GM19193 (cell line): Measurements from ENCODE around the gene BRIX1.

Source experiments
- POLR2A ChIP-seq: IDR thresholded peaks from 4 replicates; pipeline ENCODE4 v1.6.1; 2011; ENCODE audit not compliant: insufficient read depth, insufficient read length; ENCODE audit errors: extremely low read depth

Gene BRIX1

GRCh38 chr5:34929720-34930461, 14.4 kb downstream of the BRIX1 start:
- peak; percentile 63 for TF ChIP-seq POLR2A

- TF ChIP-seq POLR2A, result no peak
These were observed 14.9 kb downstream of the BRIX1 start for GRCh38 chr5:34930462-34930844.

DNA sequence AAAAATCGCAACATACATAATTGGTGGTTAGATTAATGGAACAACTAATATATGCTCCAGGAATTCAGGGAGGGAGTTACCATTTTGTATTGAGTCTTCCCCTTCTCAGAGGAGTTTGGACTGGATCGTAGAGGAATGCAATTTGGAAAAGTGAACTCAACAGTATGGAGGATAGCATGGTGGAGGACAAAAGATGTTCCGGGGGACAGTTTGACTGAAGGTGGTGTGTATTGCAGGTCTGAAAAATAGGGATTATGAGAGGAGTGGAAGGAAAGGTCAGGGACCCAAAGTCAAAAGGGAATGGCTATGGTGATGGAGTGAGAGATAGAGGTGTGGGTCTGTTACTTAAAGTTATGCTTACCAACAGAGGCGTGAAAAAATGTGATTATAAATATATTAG, 15.4 kb downstream of the BRIX1 start:
- TF ChIP-seq POLR2A, result no peak

GRCh38 chr5:34932947-34933346, 17.4 kb downstream of the BRIX1 start:
- TF ChIP-seq POLR2A, result no peak

GRCh38 chr5:34941936-34942335, 26.4 kb downstream of the BRIX1 start:
- no peak for TF ChIP-seq POLR2A

GRCh38 chr5:34944044-34944443, 28.5 kb downstream of the BRIX1 start:
- TF ChIP-seq POLR2A, result no peak

GRCh38 chr5:34944460-34945047, 29.0 kb downstream of the BRIX1 start:
- no peak for TF ChIP-seq POLR2A

DNA sequence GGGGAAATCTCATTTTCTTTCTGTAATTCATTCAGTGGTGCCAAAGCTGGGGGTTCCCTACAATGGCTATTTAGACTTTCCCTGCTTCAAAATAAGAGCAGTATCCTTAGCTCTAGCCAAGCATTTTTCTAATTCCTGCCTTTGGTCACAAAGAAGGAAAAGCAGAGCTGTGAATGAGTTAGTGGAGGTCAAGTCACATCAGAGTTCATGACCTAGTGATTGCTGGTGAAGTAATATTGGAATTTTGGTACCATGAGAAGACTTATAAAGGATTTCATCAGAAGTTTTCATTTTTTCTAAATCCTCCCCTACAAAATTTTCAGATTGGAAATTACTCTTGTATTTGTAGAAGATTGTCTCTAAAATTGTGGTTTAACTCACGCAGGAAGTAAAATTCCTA, 41.8 kb downstream of the BRIX1 start:
- TF ChIP-seq POLR2A, result no peak

DNA sequence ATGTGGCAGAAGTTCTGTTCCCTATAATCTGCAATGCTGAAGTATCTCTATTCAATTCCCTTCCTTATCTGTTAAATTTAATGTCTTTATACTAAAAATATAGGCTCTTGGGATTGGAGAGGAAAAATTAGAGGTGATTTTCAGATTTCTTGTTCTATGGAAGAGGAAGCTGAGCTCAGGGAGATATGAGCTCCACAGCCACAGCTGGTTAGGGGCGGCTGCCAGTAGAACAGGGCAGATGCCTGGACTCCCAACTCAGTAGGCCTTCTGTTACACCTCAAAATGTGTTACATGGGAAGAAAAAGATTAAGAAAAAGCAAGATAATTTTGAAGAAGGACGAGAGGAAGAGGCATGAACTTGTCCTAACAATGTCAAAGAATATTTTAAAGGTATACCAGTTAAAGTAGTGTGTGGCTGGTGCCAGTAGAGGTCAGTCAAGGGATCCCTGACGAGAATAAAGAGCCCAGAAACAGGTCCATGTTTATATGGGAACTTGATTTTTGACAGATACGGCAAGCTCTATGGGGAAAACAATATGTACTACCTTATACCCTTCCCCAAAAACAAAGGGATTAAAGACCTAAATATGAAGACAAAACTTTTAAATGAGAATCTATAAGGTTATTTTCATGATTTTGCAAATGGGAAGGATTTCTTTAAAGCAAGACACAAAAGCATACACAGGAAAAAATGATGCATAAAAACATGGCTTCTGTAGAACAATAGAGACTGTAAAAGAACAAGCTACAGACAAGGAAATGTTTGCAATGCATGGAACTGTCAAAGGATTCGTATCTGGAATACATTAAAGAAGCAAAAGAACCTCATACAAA, 42.6 kb downstream of the BRIX1 start:
- no peak for TF ChIP-seq POLR2A

GRCh38 chr5:34959323-34959722, 43.8 kb downstream of the BRIX1 start:
- TF ChIP-seq POLR2A, result no peak

- TF ChIP-seq POLR2A, result no peak
These were observed 52.0 kb downstream of the BRIX1 start for GRCh38 chr5:34967540-34967939.

GRCh38 chr5:34968258-34968657, 52.7 kb downstream of the BRIX1 start:
- no peak for TF ChIP-seq POLR2A

- TF ChIP-seq POLR2A, result no peak
These were observed 55.0 kb downstream of the BRIX1 start for GRCh38 chr5:34970552-34970951.
